GM13977 (cell line): ENCODE data around the gene OVOL1.

Experiments
- DNase-seq: peaks from one replicate; pipeline ENCODE4 v3.0.0; 2012; ENCODE audit warnings: low spot score
- CTCF ChIP-seq: IDR thresholded peaks from 2 replicates; pipeline ENCODE4 v1.5.1; 2012; ENCODE audit warnings: mild to moderate bottlenecking, control low read depth; ENCODE audit not compliant: insufficient read depth; ENCODE audit errors: extremely low read depth, missing control alignments
- in situ Hi-C: fragments of 300-500 bp; cut with MboI; formaldehyde crosslinking; loops from one replicate; pipeline ENCODE4 v1.12.0; 2022; ENCODE audit warnings: low sequenced_read_pairs, low pct_unique_long_range_greater_than_20kb, mixed read lengths, inconsistent platforms; ENCODE audit not compliant: unreplicated experiment

OVOL1 gene

GRCh38 chr11:65796726-65797601, 10.1 kb downstream of the OVOL1 start:
- no peak for DNase-seq
- in situ Hi-C loops: no loop called here
- TF ChIP-seq CTCF: no peak

- in situ Hi-C loops: no loop called here
- TF ChIP-seq CTCF: no peak
- DNase-seq: no peak
Observed at GRCh38 chr11:65797711-65798110, 10.8 kb downstream of the OVOL1 start.

- TF ChIP-seq CTCF: no peak
- in situ Hi-C loops: no loop called here
- DNase-seq: no peak
Observed at GRCh38 chr11:65798882-65799281, 12.0 kb downstream of the OVOL1 start.

GRCh38 chr11:65801153-65801987, 14.5 kb downstream of the OVOL1 start:
- DNase-seq: no peak
- TF ChIP-seq CTCF: no peak
- in situ Hi-C loops: no loop called here

GRCh38 chr11:65802841-65803240, 16.0 kb downstream of the OVOL1 start:
- peak; percentile 79 for DNase-seq
- no peak for TF ChIP-seq CTCF
- in situ Hi-C loops: no loop called here

GRCh38 chr11:65803797-65804492, 17.1 kb downstream of the OVOL1 start:
- in situ Hi-C loops: no loop called here
- no peak for TF ChIP-seq CTCF
- DNase-seq: no peak
